Skeletal muscle satellite cell (primary cell): ENCODE results near the gene NEBL.

Source experiments
- H3K27me3 ChIP-seq: 2 replicates; pipeline ENCODE4 v1.7.0; 2013; ENCODE audit warnings: low read length; ENCODE audit not compliant: control insufficient read depth, insufficient read depth
- H3K36me3 ChIP-seq: 2 replicates; pipeline ENCODE4 v1.7.0; 2013; ENCODE audit warnings: mild to moderate bottlenecking, control low read depth, low read length; ENCODE audit not compliant: insufficient read depth
- H3K4me1 ChIP-seq: 2 replicates; pipeline ENCODE4 v1.7.0; 2013; ENCODE audit warnings: low read length; ENCODE audit not compliant: control insufficient read depth, insufficient read depth
- H3K4me2 ChIP-seq: 2 replicates; pipeline ENCODE4 v1.7.0; 2013; ENCODE audit warnings: mild to moderate bottlenecking, low read length
- H3K4me3 ChIP-seq: 2 replicates; pipeline ENCODE4 v1.7.0; 2013; ENCODE audit warnings: low read length
- H3K9ac ChIP-seq: 2 replicates; pipeline ENCODE4 v1.7.0; 2013; ENCODE audit warnings: mild to moderate bottlenecking, low read depth, low read length, moderate library complexity
- H3K9me3 ChIP-seq: replicated peaks from 2 replicates; pipeline ENCODE4 v1.7.0; 2013; ENCODE audit warnings: mild to moderate bottlenecking, control low read depth, low read length

NEBL gene

DNA sequence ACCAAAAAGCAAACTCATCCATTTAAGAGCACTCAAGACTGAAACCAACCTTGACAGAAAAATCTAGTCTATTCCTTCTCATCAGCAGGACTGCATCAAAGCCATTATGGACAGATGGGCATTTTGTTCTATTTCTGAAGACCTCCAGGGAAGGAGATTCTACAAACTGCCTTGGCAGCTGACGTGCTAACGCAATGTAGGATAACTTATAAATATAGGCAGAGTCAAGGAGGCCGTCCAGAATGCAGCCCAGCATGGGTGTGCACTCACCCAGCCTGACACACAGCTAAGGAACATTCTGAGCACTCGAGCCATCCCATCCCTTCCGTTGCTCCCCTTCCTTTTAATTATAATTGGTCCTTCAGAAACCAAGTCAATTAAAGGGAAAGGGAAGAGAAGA lies 25.3 kb upstream of the NEBL start:
- Histone ChIP-seq H3K4me1 (no peaks in the 10 kb centered on the region), H3K4me3 (no peak overlapping the region), H3K36me3 (no peaks in the 10 kb centered on the region), H3K9me3 (no peaks in the 10 kb centered on the region), H3K9ac (no peak overlapping the region), H3K4me2 (no peak overlapping the region), H3K27me3 (no peaks in the 10 kb centered on the region)

DNA sequence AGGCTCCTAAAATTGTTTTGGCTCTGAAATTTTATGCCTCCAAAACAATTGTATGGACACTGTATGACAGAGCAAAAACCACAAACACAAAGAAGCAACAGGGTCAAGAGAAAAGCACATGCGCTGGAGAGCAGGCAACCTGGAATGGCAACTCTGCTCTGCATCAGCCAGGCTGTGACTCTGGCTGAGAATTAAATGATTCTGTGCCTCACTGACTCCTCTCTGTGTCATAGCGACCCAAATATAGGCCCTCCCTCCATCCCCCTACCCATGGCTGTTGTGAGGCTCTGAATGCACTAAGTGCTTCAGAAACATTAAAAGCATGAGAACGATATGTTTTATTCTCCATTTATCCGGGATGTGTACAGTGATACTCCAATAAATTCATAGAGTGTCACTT lies 24.9 kb upstream of the NEBL start:
- Histone ChIP-seq H3K36me3 (no peaks in the 10 kb centered on the region), H3K9ac (no peak overlapping the region), H3K4me1 (no peaks in the 10 kb centered on the region), H3K27me3 (no peaks in the 10 kb centered on the region), H3K4me2 (no peak overlapping the region), H3K4me3 (no peak overlapping the region), H3K9me3 (no peaks in the 10 kb centered on the region)

- Histone ChIP-seq H3K4me1 (no peaks in the 10 kb centered on the region), H3K4me2 (no peak overlapping the region), H3K27me3 (no peaks in the 10 kb centered on the region), H3K9ac (no peak overlapping the region), H3K4me3 (no peak overlapping the region), H3K9me3 (no peaks in the 10 kb centered on the region), H3K36me3 (no peaks in the 10 kb centered on the region)
These were observed 22.9 kb upstream of the NEBL start for GRCh38 chr10:20920061-20920460.

- no peaks in the 10 kb centered on the region for H3K9me3 ChIP-seq
- H3K9ac ChIP-seq = no peak overlapping the region
- no peak overlapping the region for H3K4me2 ChIP-seq
- no peaks in the 10 kb centered on the region for H3K4me1 ChIP-seq
- no peaks in the 10 kb centered on the region for H3K27me3 ChIP-seq
- no peak overlapping the region for H3K4me3 ChIP-seq
- H3K36me3 ChIP-seq = no peaks in the 10 kb centered on the region
These were observed 22.4 kb upstream of the NEBL start for GRCh38 chr10:20919481-20919880.

DNA sequence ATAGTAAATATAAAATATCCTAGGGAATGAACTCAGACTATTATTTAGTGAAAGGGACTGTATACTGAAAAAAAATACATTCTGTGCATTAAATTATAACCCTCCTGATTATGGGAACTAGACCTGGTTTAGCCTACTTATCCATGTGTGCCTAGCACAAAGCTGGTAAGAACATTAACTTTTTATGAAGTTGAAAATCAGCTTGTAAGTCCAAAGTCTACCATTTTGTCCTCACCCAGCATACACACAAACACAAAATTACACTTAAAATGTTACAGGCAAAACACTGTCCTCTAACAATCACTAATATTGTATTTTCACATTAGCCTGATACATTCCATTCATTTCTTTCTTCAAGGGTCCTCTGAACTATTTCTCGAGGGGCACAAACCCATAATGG lies 19.9 kb upstream of the NEBL start:
- H3K9me3 ChIP-seq = no peaks in the 10 kb centered on the region
- no peak overlapping the region for H3K9ac ChIP-seq
- no peaks in the 10 kb centered on the region for H3K4me1 ChIP-seq
- no peak overlapping the region for H3K4me2 ChIP-seq
- no peak overlapping the region for H3K4me3 ChIP-seq
- H3K27me3 ChIP-seq = no peaks in the 10 kb centered on the region
- no peaks in the 10 kb centered on the region for H3K36me3 ChIP-seq

DNA sequence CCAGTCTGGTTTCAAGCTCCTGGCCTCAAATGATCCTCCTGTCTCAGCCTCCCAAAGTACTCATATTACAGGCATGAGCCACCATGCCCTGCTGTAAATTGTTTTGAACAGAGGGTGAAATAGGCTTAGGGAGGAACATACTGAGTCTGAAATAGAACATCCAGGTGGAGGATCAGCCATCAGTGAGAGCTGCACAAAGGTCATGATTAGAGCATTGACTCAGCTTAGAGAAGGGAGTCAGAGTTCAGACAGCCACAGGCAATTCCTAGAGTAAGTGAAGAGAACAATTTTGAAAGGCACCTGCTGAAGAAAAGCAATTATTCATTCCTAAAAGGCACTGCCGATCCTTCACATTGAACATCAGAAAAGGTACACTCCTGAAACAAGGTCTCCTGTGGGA lies 15.9 kb upstream of the NEBL start:
- H3K4me2 ChIP-seq = no peak overlapping the region
- H3K4me1 ChIP-seq = no peaks in the 10 kb centered on the region
- H3K9ac ChIP-seq = no peak overlapping the region
- H3K9me3 ChIP-seq = no peaks in the 10 kb centered on the region
- no peaks in the 10 kb centered on the region for H3K27me3 ChIP-seq
- no peak overlapping the region for H3K4me3 ChIP-seq
- H3K36me3 ChIP-seq = no peaks in the 10 kb centered on the region

- Histone ChIP-seq H3K27me3 (no peaks in the 10 kb centered on the region), H3K4me3 (no peak overlapping the region), H3K36me3 (no peaks in the 10 kb centered on the region)
These were observed 14.5 kb upstream of the NEBL start for GRCh38 chr10:20911626-20912025.

GRCh38 chr10:20909801-20910200 lies 12.7 kb upstream of the NEBL start:
- H3K4me1 ChIP-seq = no peaks in the 10 kb centered on the region
- H3K9me3 ChIP-seq = no peaks in the 10 kb centered on the region

More at GRCh38 chr10:20911626-20912025, 14.5 kb upstream of the NEBL start:
- H3K9me3 ChIP-seq = no peaks in the 10 kb centered on the region
- H3K4me2 ChIP-seq = no peak overlapping the region
- no peaks in the 10 kb centered on the region for H3K4me1 ChIP-seq
- H3K9ac ChIP-seq = no peak overlapping the region

DNA sequence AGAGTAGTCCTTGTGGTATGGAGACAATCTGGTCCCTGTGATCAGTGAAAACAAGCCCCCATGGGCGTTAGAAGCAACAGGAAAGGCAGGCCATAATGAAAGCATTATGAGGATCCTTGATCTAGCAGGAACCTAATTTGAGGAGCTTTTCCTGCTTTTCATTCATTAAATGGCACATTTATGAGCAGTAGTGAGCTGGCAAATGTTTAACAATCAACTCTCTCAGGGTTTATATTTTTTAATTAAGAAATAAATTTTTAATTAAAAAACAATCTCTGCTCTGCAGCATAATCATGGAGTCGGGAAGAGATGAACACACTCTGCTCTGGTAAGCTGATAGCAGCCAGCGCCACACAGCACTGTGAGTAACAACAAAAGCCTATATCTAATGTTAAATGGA lies 11.3 kb upstream of the NEBL start:
- no peak overlapping the region for H3K4me2 ChIP-seq
- H3K9me3 ChIP-seq = no peaks in the 10 kb centered on the region
- no peaks in the 10 kb centered on the region for H3K27me3 ChIP-seq
- H3K9ac ChIP-seq = no peak overlapping the region
- H3K36me3 ChIP-seq = no peaks in the 10 kb centered on the region
- no peaks in the 10 kb centered on the region for H3K4me1 ChIP-seq
- no peak overlapping the region for H3K4me3 ChIP-seq

More at GRCh38 chr10:20909801-20910200, 12.7 kb upstream of the NEBL start:
- Histone ChIP-seq H3K4me2 (no peak overlapping the region), H3K4me3 (no peak overlapping the region), H3K27me3 (no peaks in the 10 kb centered on the region), H3K9ac (no peak overlapping the region), H3K36me3 (no peaks in the 10 kb centered on the region)

DNA sequence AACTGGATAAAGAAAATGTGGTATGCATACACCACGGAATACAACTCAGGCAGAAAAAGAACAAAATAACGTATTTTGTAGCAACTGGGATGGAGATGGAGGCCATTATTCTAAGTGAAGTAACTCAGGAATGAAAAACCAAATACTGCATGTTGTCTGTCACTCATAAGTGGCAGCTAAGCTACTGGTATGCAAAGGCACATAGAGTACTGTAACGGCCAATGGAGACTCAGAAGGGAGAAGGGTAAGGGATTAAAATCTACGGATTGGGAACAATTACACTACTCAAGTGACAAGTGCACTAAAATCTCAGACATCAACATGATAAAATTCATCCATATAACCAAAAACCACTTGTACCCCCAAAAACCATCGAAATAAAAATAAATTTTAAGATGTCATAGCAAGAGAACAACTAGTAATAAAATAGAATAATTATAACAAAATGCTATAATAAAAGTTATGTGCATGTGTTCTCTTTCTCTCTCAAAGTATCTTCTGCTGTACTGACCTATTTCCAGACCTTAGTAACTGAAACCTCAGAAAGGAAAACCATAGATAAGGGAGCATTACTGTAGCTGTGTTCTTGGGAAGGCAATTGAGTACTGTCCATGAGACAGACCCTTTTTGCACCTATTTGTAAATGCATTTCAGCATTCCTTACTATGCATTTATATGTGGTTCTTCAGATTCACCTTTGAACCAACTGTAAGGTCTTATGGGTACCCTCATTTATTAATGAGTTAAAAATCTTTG lies 6.7 kb upstream of the NEBL start:
- no peak overlapping the region for H3K4me2 ChIP-seq
- H3K4me3 ChIP-seq = no peak overlapping the region
- no peaks in the 10 kb centered on the region for H3K4me1 ChIP-seq
- no peaks in the 10 kb centered on the region for H3K9me3 ChIP-seq
- H3K36me3 ChIP-seq = no peaks in the 10 kb centered on the region
- H3K9ac ChIP-seq = no peak overlapping the region
- no peaks in the 10 kb centered on the region for H3K27me3 ChIP-seq

DNA sequence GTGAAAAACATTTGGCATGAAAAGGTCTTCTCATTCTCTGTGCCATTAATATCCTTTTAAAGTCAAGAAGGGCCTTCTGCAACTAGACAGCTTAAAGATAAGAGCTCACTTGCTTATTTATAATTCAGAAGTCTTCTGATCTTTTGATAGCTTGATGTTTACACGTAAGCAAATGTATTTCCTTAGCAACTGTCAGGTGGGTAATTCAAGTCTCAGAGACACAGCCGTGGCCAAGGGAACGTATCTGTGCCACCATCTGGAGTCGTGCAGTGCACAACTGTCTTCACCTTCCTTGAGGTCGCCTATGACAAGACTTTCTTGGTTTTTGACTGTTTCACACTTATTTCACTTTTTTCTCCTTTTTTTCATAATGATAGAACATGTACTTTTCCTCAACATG lies 4.0 kb upstream of the NEBL start:
- Histone ChIP-seq H3K27me3 (no peaks in the 10 kb centered on the region), H3K36me3 (no peaks in the 10 kb centered on the region), H3K4me3 (no peak overlapping the region), H3K4me1 (no peaks in the 10 kb centered on the region), H3K9me3 (no peaks in the 10 kb centered on the region), H3K4me2 (no peak overlapping the region), H3K9ac (no peak overlapping the region)

GRCh38 chr10:20898866-20899535 lies 1.9 kb upstream of the NEBL start:
- Histone ChIP-seq H3K36me3 (no peaks in the 10 kb centered on the region), H3K9ac (no peak overlapping the region), H3K4me1 (no peaks in the 10 kb centered on the region), H3K4me2 (no peak overlapping the region), H3K9me3 (no peaks in the 10 kb centered on the region), H3K4me3 (no peak overlapping the region), H3K27me3 (no peaks in the 10 kb centered on the region)
